A673 (cell line): ENCODE data around the gene PRSS56.

Source experiments
- CTCF ChIP-seq: fragments of 300-800, 200-600 bp; sonication (generic); conservative IDR thresholded peaks from 2 replicates; pipeline ENCODE4 v1.5.1; 2017; ENCODE audit warnings: low read depth, mild to moderate bottlenecking, antibody characterized with exemption, low read length, moderate library complexity, mixed read lengths
- EZH2 ChIP-seq: fragments of 200-600 bp; sonication (generic); IDR thresholded peaks from 2 replicates; pipeline ENCODE4 v1.6.1; 2017; ENCODE audit warnings: borderline replicate concordance, low read depth, mild to moderate bottlenecking, mixed read lengths, antibody characterized with exemption, low read length; ENCODE audit not compliant: poor library complexity, severe bottlenecking

- TF ChIP-seq CTCF = no peak
- no peak for TF ChIP-seq EZH2
Measured at GRCh38 chr2:232522623-232523401, 2.6 kb downstream of the PRSS56 start.
